Measurements from ENCODE around the gene THOC2.

GRCh38 chrX:123688524-123688923, 44.3 kb downstream of the THOC2 start:
- TF ChIP-seq CTCF (IDR thresholded peaks at IDR 0.05) (no peak), POLR2A (IDR thresholded peaks at IDR 0.05) (no peak)

All from adrenal gland (tissue), 5 donors.